ENCODE results near the gene SMIM3. TPM values are rescaled to one million over a fixed set of nuclear protein-coding genes. Genes with fewer than 3 reads are reported as not detected.

The SMIM3 gene
- total and polyA plus RNA-seq, 4 donors, result 14.0 to 54.8 (median 17.0) TPM

DNA sequence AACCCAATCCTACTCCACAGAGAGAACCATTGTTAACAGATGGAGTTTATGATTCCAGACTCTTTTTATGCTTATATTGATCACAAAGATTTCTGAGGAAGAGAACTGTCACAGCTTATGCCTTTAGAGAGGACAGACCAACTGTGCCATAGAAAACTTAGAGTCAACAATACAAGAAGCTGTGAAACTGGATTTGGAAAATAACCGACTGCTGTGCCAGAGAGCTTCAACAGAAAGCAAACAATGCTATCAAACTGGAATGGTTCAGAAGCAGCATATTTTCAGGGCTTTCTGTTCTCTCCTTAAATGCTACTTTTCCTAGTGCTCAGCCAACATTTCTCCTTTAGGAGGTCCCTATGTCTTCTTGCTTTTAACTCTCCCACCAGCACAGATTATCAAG is 24.7 kb upstream of the SMIM3 start:
- Histone ChIP-seq H3K4me1 (ENCODE audit: control insufficient read depth in 5 of 5, insufficient read depth in 5 of 5, low read length in 5 of 5) (peaks cover 2 to 14% (median 3%) of the 10 kb centered on the region in 5 donors), H3K36me3 (ENCODE audit: control insufficient read depth in 4 of 4, insufficient read depth in 4 of 4, low read length in 4 of 4) (peaks cover 7 to 39% (median 18%) of the 10 kb centered on the region in 4 donors), H3K4me3 (no peak overlapping the region), H3K27ac (ENCODE audit: low read depth in 1 of 2, low read length in 1 of 2) (no peak overlapping the region), H3K9me3 (ENCODE audit: control insufficient read depth in 4 of 4, insufficient read depth in 3 of 4, low read length in 3 of 4) (no peaks in the 10 kb centered on the region), H3K27me3 (ENCODE audit: control insufficient read depth in 3 of 3, insufficient read depth in 3 of 3, low read length in 2 of 3) (no peaks in the 10 kb centered on the region), H3K9ac (ENCODE audit: insufficient read depth in 1 of 2, low read length in 2 of 2) (no peak overlapping the region)
- DNase-seq (peak in 1 of 3 donors; percentile 35), ATAC-seq (ENCODE audit: insufficient read depth, low FRiP score) (no peak)
- TF ChIP-seq, protein P1, sequence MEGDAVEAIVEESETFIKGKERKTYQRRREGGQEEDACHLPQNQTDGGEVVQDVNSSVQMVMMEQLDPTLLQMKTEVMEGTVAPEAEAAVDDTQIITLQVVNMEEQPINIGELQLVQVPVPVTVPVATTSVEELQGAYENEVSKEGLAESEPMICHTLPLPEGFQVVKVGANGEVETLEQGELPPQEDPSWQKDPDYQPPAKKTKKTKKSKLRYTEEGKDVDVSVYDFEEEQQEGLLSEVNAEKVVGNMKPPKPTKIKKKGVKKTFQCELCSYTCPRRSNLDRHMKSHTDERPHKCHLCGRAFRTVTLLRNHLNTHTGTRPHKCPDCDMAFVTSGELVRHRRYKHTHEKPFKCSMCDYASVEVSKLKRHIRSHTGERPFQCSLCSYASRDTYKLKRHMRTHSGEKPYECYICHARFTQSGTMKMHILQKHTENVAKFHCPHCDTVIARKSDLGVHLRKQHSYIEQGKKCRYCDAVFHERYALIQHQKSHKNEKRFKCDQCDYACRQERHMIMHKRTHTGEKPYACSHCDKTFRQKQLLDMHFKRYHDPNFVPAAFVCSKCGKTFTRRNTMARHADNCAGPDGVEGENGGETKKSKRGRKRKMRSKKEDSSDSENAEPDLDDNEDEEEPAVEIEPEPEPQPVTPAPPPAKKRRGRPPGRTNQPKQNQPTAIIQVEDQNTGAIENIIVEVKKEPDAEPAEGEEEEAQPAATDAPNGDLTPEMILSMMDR (IDR thresholded peaks at IDR 0.05; ENCODE audit: control extremely low read depth, extremely low read depth), result no peak
- 73 to 100% methylated on average over 1 of the region's 1 CpG for WGBS, 2 donors

DNA sequence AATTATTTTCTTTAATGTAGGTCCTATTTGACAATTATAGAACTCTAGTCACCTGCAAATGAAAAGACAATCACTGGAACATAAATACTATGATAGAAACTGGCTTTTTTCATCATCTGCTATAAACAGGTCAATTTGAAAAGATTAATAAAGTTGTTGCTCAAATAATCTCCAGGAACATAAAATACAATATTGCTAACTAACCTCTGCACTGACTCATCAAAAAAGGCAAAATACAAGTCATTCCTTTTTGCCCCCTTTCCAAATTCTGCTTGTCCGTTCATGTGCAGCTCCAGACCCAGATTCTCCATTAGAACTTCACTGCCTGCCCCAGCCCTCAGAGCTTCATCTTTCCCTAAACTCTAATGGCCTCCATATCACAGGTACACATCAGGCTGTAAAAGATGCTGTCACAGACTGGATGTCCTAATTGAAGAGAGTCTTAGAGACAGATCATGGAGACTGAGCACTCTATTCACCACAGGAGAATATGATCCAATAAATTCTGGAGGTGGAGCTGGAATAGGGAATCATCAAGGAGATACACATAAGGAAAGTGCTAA is 21.4 kb upstream of the SMIM3 start:
- Histone ChIP-seq H3K9me3 (ENCODE audit: control insufficient read depth in 4 of 4, insufficient read depth in 3 of 4, low read length in 3 of 4) (no peaks in the 10 kb centered on the region), H3K4me3 (no peak overlapping the region), H3K27ac (ENCODE audit: low read depth in 1 of 2, low read length in 1 of 2) (no peak overlapping the region), H3K4me1 (ENCODE audit: control insufficient read depth in 5 of 5, insufficient read depth in 5 of 5, low read length in 5 of 5) (peaks cover 3 to 14% (median 4%) of the 10 kb centered on the region in 5 donors), H3K27me3 (ENCODE audit: control insufficient read depth in 3 of 3, insufficient read depth in 3 of 3, low read length in 2 of 3) (no peaks in the 10 kb centered on the region), H3K9ac (ENCODE audit: insufficient read depth in 1 of 2, low read length in 2 of 2) (peak overlapping the region in 1 of 2 donors; percentile 91), H3K36me3 (ENCODE audit: control insufficient read depth in 4 of 4, insufficient read depth in 4 of 4, low read length in 4 of 4) (peaks cover 7 to 32% (median 13%) of the 10 kb centered on the region in 4 donors)
- TF ChIP-seq, protein P1 (IDR thresholded peaks at IDR 0.05; ENCODE audit: control extremely low read depth, extremely low read depth), result no peak
- DNase-seq (no peak), ATAC-seq (ENCODE audit: insufficient read depth, low FRiP score) (no peak)
- WGBS, 2 donors, result 65 to 85% methylated on average over 1 of the region's 1 CpG

DNA sequence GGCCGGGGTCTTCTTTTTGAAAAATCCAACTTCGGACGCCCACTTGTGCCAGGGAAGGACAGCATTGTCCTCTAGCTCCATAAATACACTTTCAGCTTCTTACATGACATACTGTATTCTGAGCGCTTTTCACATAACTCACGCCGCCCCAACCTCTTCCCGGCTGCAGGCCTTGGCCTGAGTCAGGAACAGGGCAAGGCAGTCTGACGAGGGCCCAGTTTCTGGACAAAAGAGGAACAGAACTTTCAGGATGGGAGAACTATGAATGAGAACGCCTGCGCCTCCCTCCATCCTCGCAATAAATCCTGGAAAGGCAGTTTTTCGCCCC is 20.4 kb upstream of the SMIM3 start:
- peak overlapping the region; percentile 91 to 98 for H3K27ac ChIP-seq (ENCODE audit: low read depth in 1 of 2, low read length in 1 of 2)
- peak; percentile 8 for ATAC-seq (ENCODE audit: insufficient read depth, low FRiP score)
- DNase-seq, result no peak
- no peaks in the 10 kb centered on the region for H3K9me3 ChIP-seq (ENCODE audit: control insufficient read depth in 4 of 4, insufficient read depth in 3 of 4, low read length in 3 of 4)
- TF ChIP-seq, protein P1 (IDR thresholded peaks at IDR 0.05; ENCODE audit: control extremely low read depth, extremely low read depth), result no peak
- peaks cover 3 to 14% (median 8%) of the 10 kb centered on the region in 5 donors for H3K4me1 ChIP-seq (ENCODE audit: control insufficient read depth in 5 of 5, insufficient read depth in 5 of 5, low read length in 5 of 5)
- H3K4me3 ChIP-seq, result peak overlapping the region; percentile 82
- H3K9ac ChIP-seq (ENCODE audit: insufficient read depth in 1 of 2, low read length in 2 of 2), result peak overlapping the region; percentile 80 to 91
- peaks cover 7 to 30% (median 12%) of the 10 kb centered on the region in 4 donors for H3K36me3 ChIP-seq (ENCODE audit: control insufficient read depth in 4 of 4, insufficient read depth in 4 of 4, low read length in 4 of 4)
- H3K27me3 ChIP-seq (ENCODE audit: control insufficient read depth in 3 of 3, insufficient read depth in 3 of 3, low read length in 2 of 3), result no peaks in the 10 kb centered on the region
- WGBS, 2 donors, result 3 to 7% methylated on average over 12 of the region's 12 CpGs
